Naive thymus-derived CD4-positive, alpha-beta T cell (primary cell): Measurements from ENCODE around the gene RPL35A. TPM values are rescaled to one million over a fixed set of nuclear protein-coding genes. Genes with fewer than 3 reads are reported as not detected.
"Not testable (repeated sequence)": the region's sequence is repeated elsewhere in the genome, so short reads cannot be mapped to it uniquely, and the experiment has no call there.

Source experiments
- ATAC-seq: fragments of 150-1000 bp; cut with Tn5 transposase; 2 replicates; pipeline ENCODE4 v1.10.0; 2021; ENCODE audit warnings: mild to moderate bottlenecking, moderate library complexity
- CTCF ChIA-PET: fragments of 350-600 bp; sonication (Branson Sonifier 250); formaldehyde crosslinking; loops from one replicate; lab custom pipeline; 2021; ENCODE audit warnings: antibody characterized with exemption; lab: Charles Lee
- POLR2A ChIA-PET: fragments of 350-600 bp; sonication (Branson Sonifier 250); formaldehyde crosslinking; loops from one replicate; lab custom pipeline; 2021; ENCODE audit warnings: antibody characterized with exemption, inconsistent platforms; lab: Charles Lee
- DNase-seq, 9 donors: peaks; one replicate each; pipeline versions ENCODE4 v3.0.0 to v3.0.0-alpha.2; 2020 to 2022; ENCODE audit warnings: mixed read lengths in 1 of 9
- H3K27ac ChIP-seq: one replicate; pipeline ENCODE4 v1.7.0; 2013; ENCODE audit warnings: mild to moderate bottlenecking, low read depth, low read length, moderate library complexity
- H3K27me3 ChIP-seq, 2 donors: one replicate each; pipeline ENCODE4 v1.7.0; 2013; ENCODE audit warnings: low read length in 2 of 2, mild to moderate bottlenecking in 2 of 2, moderate library complexity in 2 of 2; ENCODE audit not compliant: control insufficient read depth in 2 of 2, insufficient read depth in 2 of 2
- H3K36me3 ChIP-seq, 3 experiments: 1 replicate in 2 of 3; 2 replicates in 1 of 3; pipeline ENCODE4 v1.7.0; 2013; ENCODE audit warnings: low read length in 3 of 3, mild to moderate bottlenecking in 3 of 3, moderate library complexity in 1 of 3; ENCODE audit not compliant: insufficient read depth in 3 of 3, control insufficient read depth in 2 of 3
- H3K4me1 ChIP-seq, 2 donors: one replicate each; pipeline ENCODE4 v1.7.0; 2013; ENCODE audit warnings: low read length in 2 of 2, mild to moderate bottlenecking in 2 of 2, moderate library complexity in 1 of 2; ENCODE audit not compliant: control insufficient read depth in 2 of 2, insufficient read depth in 2 of 2
- H3K4me3 ChIP-seq: 2 replicates; pipeline ENCODE4 v1.7.0; 2013; ENCODE audit warnings: mild to moderate bottlenecking, low read length
- H3K9me3 ChIP-seq, 3 experiments: 1 replicate in 2 of 3; 2 replicates in 1 of 3; pipeline ENCODE4 v1.7.0; 2013; ENCODE audit warnings: low read length in 3 of 3; ENCODE audit not compliant: control insufficient read depth in 2 of 3
- H3K27ac Mint-ChIP-seq, 9 donors: one replicate each; pipeline ENCODE4 v1.8.0; 2020 to 2022; ENCODE audit warnings: mixed read lengths in 9 of 9, mild to moderate bottlenecking in 8 of 9, moderate library complexity in 5 of 9, inconsistent platforms in 2 of 9
- H3K27me3 Mint-ChIP-seq, 5 donors: one replicate each; pipeline ENCODE4 v1.8.0; 2021 to 2022; ENCODE audit warnings: mixed read lengths in 5 of 5, mild to moderate bottlenecking in 1 of 5
- H3K36me3 Mint-ChIP-seq, 5 donors: one replicate each; pipeline ENCODE4 v1.8.0; 2020 to 2022; ENCODE audit warnings: mixed read lengths in 5 of 5, mild to moderate bottlenecking in 3 of 5, inconsistent platforms in 1 of 5
- H3K4me1 Mint-ChIP-seq, 7 donors: one replicate each; pipeline ENCODE4 v1.8.0; 2020 to 2022; ENCODE audit warnings: mixed read lengths in 7 of 7, mild to moderate bottlenecking in 3 of 7, inconsistent platforms in 1 of 7
- H3K4me3 Mint-ChIP-seq, 10 donors: one replicate each; pipeline ENCODE4 v1.8.0; 2020 to 2022; ENCODE audit warnings: mild to moderate bottlenecking in 10 of 10, mixed read lengths in 10 of 10, moderate library complexity in 6 of 10, inconsistent platforms in 2 of 10
- H3K9me3 Mint-ChIP-seq, 11 donors: one replicate each; pipeline ENCODE4 v1.8.0; 2020 to 2022; ENCODE audit warnings: mixed read lengths in 11 of 11, mild to moderate bottlenecking in 4 of 11, inconsistent platforms in 1 of 11, moderate library complexity in 1 of 11
- intact Hi-C, 2 donors: fragments of 100-400 bp; cut with micrococcal nuclease; formaldehyde crosslinking; loops; one replicate each; pipeline ENCODE4 v1.15.1; 2023
- polyA plus RNA-seq, 2 donors: library from polyadenylated mRNA; unstranded; fragments of 300-500 nt; fragmentation: Illumina TruSeq; gene quantifications; one replicate each; pipeline ENCODE4 v1.2.3, GENCODE V29; 2021
- total RNA-seq, 6 experiments: library from RNA in 5 of 6; stranded (reverse) in 5 of 6; gene quantifications; 1 replicate in 5 of 6; 2 replicates in 1 of 6; pipeline ENCODE4 v1.2.3 and lab custom pipeline; 2021 to 2026

The RPL35A gene
- total and polyA plus RNA-seq, 7 experiments from 2014 or later = 1,070 to 2,760 (median 1,979) TPM

- intact Hi-C loops = loop anchor here in 1 of 2 donors (10.0 kb wide), 2 partner anchors 163 to 403 kb away; partner anchors contain the start of genes BDH1 and LRCH3
- ATAC-seq (no peak), DNase-seq (no peak)
- Histone ChIP-seq H3K9me3 (no peaks in the 10 kb centered on the region), H3K27ac (peak overlapping the region; percentile 86), H3K27me3 (no peaks in the 10 kb centered on the region), H3K36me3 (peaks cover 0 to 49% (median 32%) of the 10 kb centered on the region in 3 experiments), H3K4me1 (peaks cover 26 to 34% of the 10 kb centered on the region in 2 donors), H3K4me3 (no peak overlapping the region)
- Mint-ChIP-seq H3K4me1 (peaks cover 46 to 83% (median 67%) of the 10 kb centered on the region in 7 donors), H3K36me3 (peaks cover 10 to 38% (median 22%) of the 10 kb centered on the region in 5 donors), H3K27me3 (no peaks in the 10 kb centered on the region), H3K27ac (peak overlapping the region in 7 of 9 donors; percentile 10 to 97 (median 92)), H3K4me3 (peak overlapping the region in 3 of 10 donors; percentile 12 to 37 (median 19)), H3K9me3 (peaks cover 0 to 2% (median 0%) of the 10 kb centered on the region in 11 donors)
- POLR2A ChIA-PET = interaction anchor here (2.5 kb wide), 1 partner anchor 8 kb away, joined by 26 read pairs; the partner anchor contains the start of gene RPL35A
- CTCF ChIA-PET = no interaction called here
Measured at GRCh38 chr3:197957790-197958133, 7.8 kb downstream of the RPL35A start.

DNA sequence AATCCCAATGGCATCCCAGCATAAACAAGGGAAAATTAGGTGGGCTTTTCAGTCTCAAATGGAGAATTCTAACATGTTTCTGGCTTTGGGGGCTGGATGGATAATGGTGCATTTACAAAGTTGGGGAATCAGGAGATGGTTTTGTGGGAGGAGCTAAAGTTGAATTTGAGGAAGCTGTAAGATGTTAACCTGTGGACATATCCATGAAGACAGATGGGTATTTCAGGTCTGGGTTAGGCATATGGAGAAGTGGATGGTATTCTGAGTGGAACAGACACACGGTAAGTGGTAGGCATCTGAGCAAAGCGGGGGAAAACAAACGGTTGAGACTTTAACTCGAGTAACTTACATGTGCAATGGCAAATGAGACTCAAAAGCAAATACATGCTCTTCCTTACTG lies 8.4 kb downstream of the RPL35A start:
- CTCF ChIA-PET = no interaction called here
- H3K27me3 ChIP-seq = no peaks in the 10 kb centered on the region
- ATAC-seq = no peak
- Mint-ChIP-seq H3K27me3 (peaks cover 0 to 2% (median 0%) of the 10 kb centered on the region in 5 donors), H3K4me1 (peaks cover 42 to 83% (median 64%) of the 10 kb centered on the region in 7 donors), H3K27ac (peak overlapping the region in 8 of 9 donors; percentile 40 to 97 (median 90)), H3K36me3 (peaks cover 8 to 33% (median 18%) of the 10 kb centered on the region in 5 donors), H3K4me3 (peak overlapping the region in 9 of 10 donors; percentile 35 to 98 (median 61)), H3K9me3 (peaks cover 0 to 2% (median 0%) of the 10 kb centered on the region in 11 donors)
- H3K9me3 ChIP-seq = no peaks in the 10 kb centered on the region
- no peak overlapping the region for H3K4me3 ChIP-seq
- H3K36me3 ChIP-seq = peaks cover 0 to 43% (median 26%) of the 10 kb centered on the region in 3 experiments
- intact Hi-C loops = loop anchor here in 1 of 2 donors (10.0 kb wide), 2 partner anchors 164 to 404 kb away; partner anchors contain the start of genes BDH1 and LRCH3
- H3K27ac ChIP-seq = peak overlapping the region; percentile 86
- H3K4me1 ChIP-seq = peaks cover 26 to 29% of the 10 kb centered on the region in 2 donors
- DNase-seq = no peak
- POLR2A ChIA-PET = interaction anchor here (0.6 to 2.5 kb wide), 2 partner anchors 8 to 172 kb away, joined by 3 to 26 read pairs; partner anchors contain the start of gene RPL35A

- H3K27me3 ChIP-seq, ATAC-seq, H3K9me3 ChIP-seq, H3K4me3 ChIP-seq, DNase-seq, H3K27me3 Mint-ChIP-seq, H3K9me3 Mint-ChIP-seq, CTCF ChIA-PET: not testable (repeated sequence)
- H3K4me3 Mint-ChIP-seq = peak overlapping the region in 6 of 10 donors; percentile 8 to 98 (median 68)
- intact Hi-C loops = loop anchor here in 1 of 2 donors (10.0 kb wide), 2 partner anchors 164 to 404 kb away; partner anchors contain the start of genes BDH1 and LRCH3
- H3K36me3 Mint-ChIP-seq = peaks cover 3 to 28% (median 13%) of the 10 kb centered on the region in 5 donors
- Histone ChIP-seq H3K27ac (peak overlapping the region; percentile 86), H3K4me1 (peaks cover 26 to 27% of the 10 kb centered on the region in 2 donors), H3K36me3 (peaks cover 0 to 38% (median 21%) of the 10 kb centered on the region in 3 experiments)
- H3K4me1 Mint-ChIP-seq = peaks cover 38 to 83% (median 60%) of the 10 kb centered on the region in 7 donors
- POLR2A ChIA-PET = interaction anchor here (0.6 to 2.5 kb wide), 5 partner anchors 9 to 1641 kb away, joined by 3 to 26 read pairs (median 3); partner anchors contain the start of genes DYNLT2B and RPL35A
- H3K27ac Mint-ChIP-seq = peak overlapping the region in 7 of 9 donors; percentile 59 to 97 (median 92)
Measured at GRCh38 chr3:197958848-197959247, 8.9 kb downstream of the RPL35A start.

DNA sequence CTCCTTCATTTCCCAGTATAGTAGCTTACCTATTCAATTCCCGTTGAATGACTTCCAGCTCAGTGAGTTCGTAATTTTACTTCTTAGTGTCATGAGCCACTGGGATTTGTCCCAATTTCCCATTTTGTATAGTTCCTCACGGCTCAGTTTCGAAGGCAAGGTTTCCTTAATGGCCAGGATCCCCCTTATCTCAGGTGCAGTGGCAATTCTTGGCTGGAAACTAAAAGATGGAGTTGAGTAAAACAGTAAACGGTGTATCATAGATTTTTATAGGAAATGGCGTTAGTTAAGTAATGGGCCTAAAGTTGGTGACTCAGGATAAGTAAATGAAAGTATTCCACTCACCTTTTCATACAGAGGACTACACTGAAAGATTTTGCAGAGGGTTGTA lies 9.5 kb downstream of the RPL35A start:
- POLR2A ChIA-PET = interaction anchor here (0.6 to 2.5 kb wide), 3 partner anchors 9 to 1642 kb away, joined by 3 to 26 read pairs (median 3); partner anchors contain the start of genes DYNLT2B and RPL35A
- Mint-ChIP-seq H3K4me3 (peak overlapping the region; percentile 86 to 98 (median 92)), H3K27me3 (peaks cover 0 to 2% (median 0%) of the 10 kb centered on the region in 5 donors), H3K9me3 (peaks cover 0 to 2% (median 0%) of the 10 kb centered on the region in 11 donors), H3K4me1 (peaks cover 33 to 79% (median 54%) of the 10 kb centered on the region in 7 donors), H3K27ac (peak overlapping the region; percentile 92 to 97 (median 96)), H3K36me3 (peaks cover 0 to 22% (median 8%) of the 10 kb centered on the region in 5 donors)
- peak overlapping the region; percentile 91 for H3K4me3 ChIP-seq
- DNase-seq = no peak
- peaks cover 26 to 27% of the 10 kb centered on the region in 2 donors for H3K4me1 ChIP-seq
- CTCF ChIA-PET = no interaction called here
- no peak for ATAC-seq
- H3K9me3 ChIP-seq = no peaks in the 10 kb centered on the region
- intact Hi-C loops = loop anchor here in 1 of 2 donors (10.0 kb wide), 2 partner anchors 165 to 405 kb away; partner anchors contain the start of genes BDH1 and LRCH3
- H3K36me3 ChIP-seq = peaks cover 0 to 31% (median 15%) of the 10 kb centered on the region in 3 experiments
- no peaks in the 10 kb centered on the region for H3K27me3 ChIP-seq
- H3K27ac ChIP-seq = peak overlapping the region; percentile 86

- peaks cover 0 to 17% (median 8%) of the 10 kb centered on the region in 5 donors for H3K36me3 Mint-ChIP-seq
- peaks cover 0 to 2% (median 0%) of the 10 kb centered on the region in 5 donors for H3K27me3 Mint-ChIP-seq
- intact Hi-C loops = loop anchor here (1.0 to 10.0 kb wide), 8 partner anchors 10 to 405 kb away; partner anchors contain the start of genes BDH1 (in 2 of the 2), LRCH3 (in 2 of the 2) and RPL35A (in 2 of the 2)
- H3K9me3 Mint-ChIP-seq = peaks cover 0 to 2% (median 0%) of the 10 kb centered on the region in 11 donors
- H3K9me3 ChIP-seq = no peaks in the 10 kb centered on the region
- H3K4me1 ChIP-seq = peaks cover 26 to 27% of the 10 kb centered on the region in 2 donors
- H3K36me3 ChIP-seq = peaks cover 0 to 25% (median 9%) of the 10 kb centered on the region in 3 experiments
- H3K4me3 ChIP-seq = peak within 1 kb of the TSS; percentile 91
- DNase-seq (peak; percentile 93 to 96 (median 95)), ATAC-seq (peak; percentile 98)
- H3K27me3 ChIP-seq = no peaks in the 10 kb centered on the region
- H3K27ac ChIP-seq = peak within 1 kb of the TSS; percentile 86
- H3K4me1 Mint-ChIP-seq = peaks cover 33 to 74% (median 48%) of the 10 kb centered on the region in 7 donors
- peak within 1 kb of the TSS; percentile 92 to 97 (median 96) for H3K27ac Mint-ChIP-seq
- POLR2A ChIA-PET = interaction anchor here (1.0 to 2.5 kb wide), 2 partner anchors 9 to 10 kb away, joined by 4 to 26 read pairs; partner anchors contain the start of gene RPL35A
- CTCF ChIA-PET = no interaction called here
- H3K4me3 Mint-ChIP-seq = peak within 1 kb of the TSS; percentile 86 to 98 (median 92)
Measured at GRCh38 chr3:197959891-197960693, 10.1 kb downstream of the RPL35A start, which contains the start of gene LMLN. Gene LMLN, plus strand, starts transcription at chr3:197960217. Its CDS starts 29 bp downstream, at chr3:197960246.
